WTC11 (cell line): ENCODE results near the gene SLC7A10. TPM values are rescaled to one million over a fixed set of nuclear protein-coding genes. Genes with fewer than 3 reads are reported as not detected.

Source experiments
- ATAC-seq: fragments of 200-7000 bp; cut with Tn5 transposase; 2 replicates; pipeline ENCODE4 v1.10.0; 2021; ENCODE audit warnings: mild to moderate bottlenecking, moderate library complexity
- CTCF ChIA-PET: fragments of 300-600 bp; sonication (Branson Sonifier 250); formaldehyde crosslinking; loops from one replicate; lab custom pipeline; 2021; ENCODE audit warnings: antibody characterized with exemption; lab: Charles Lee
- POLR2A ChIA-PET: fragments of 350-600 bp; sonication (Branson Sonifier 250); formaldehyde crosslinking; loops from one replicate; lab custom pipeline; 2021; ENCODE audit warnings: antibody characterized with exemption; lab: Charles Lee
- DNase-seq: peaks from one replicate; pipeline ENCODE4 v3.0.0; 2021; ENCODE audit warnings: low spot score
- H3K27ac Mint-ChIP-seq: 2 replicates; pipeline ENCODE4 v1.8.0; 2021; ENCODE audit warnings: mixed read lengths
- H3K27me3 Mint-ChIP-seq: 2 replicates; pipeline ENCODE4 v1.8.0; 2021; ENCODE audit warnings: low read depth, mild to moderate bottlenecking, moderate library complexity, mixed read lengths
- H3K36me3 Mint-ChIP-seq: 2 replicates; pipeline ENCODE4 v1.8.0; 2021; ENCODE audit warnings: mixed read lengths
- H3K4me1 Mint-ChIP-seq: 2 replicates; pipeline ENCODE4 v1.8.0; 2022; ENCODE audit warnings: mixed read lengths
- H3K4me3 Mint-ChIP-seq: 2 replicates; pipeline ENCODE4 v1.8.0; 2021; ENCODE audit warnings: mild to moderate bottlenecking, moderate library complexity, mixed read lengths
- H3K9me3 Mint-ChIP-seq: 2 replicates; pipeline ENCODE4 v1.8.0; 2021; ENCODE audit warnings: mixed read lengths
- ATF1 ChIP-seq: sonication (generic); formaldehyde crosslinking; IDR thresholded peaks from 2 replicates; pipeline ENCODE4 v1.8.1; 2023; ENCODE audit warnings: mild to moderate bottlenecking, moderate library complexity, missing genetic modification reagents
- CDX4 ChIP-seq: fragments of 250-450 bp; sonication (Bioruptor Pico); IDR thresholded peaks from 2 replicates; pipeline ENCODE4 v1.9.0; 2021; ENCODE audit warnings: moderate library complexity, mild to moderate bottlenecking, inconsistent platforms, borderline replicate concordance
- EMX1 ChIP-seq: fragments of 250-450 bp; sonication (Bioruptor Pico); IDR thresholded peaks from 2 replicates; pipeline ENCODE4 v1.8.0; 2021; ENCODE audit warnings: mild to moderate bottlenecking
- FOXP1 ChIP-seq: sonication (generic); formaldehyde crosslinking; IDR thresholded peaks from 2 replicates; pipeline ENCODE4 v1.8.0; 2022; ENCODE audit warnings: missing genetic modification reagents, mild to moderate bottlenecking, moderate library complexity, borderline replicate concordance
- GTF2I ChIP-seq: fragments of 250-450 bp; sonication (Bioruptor Pico); conservative IDR thresholded peaks from 2 replicates; pipeline ENCODE4 v1.4.0; 2021; ENCODE audit warnings: mild to moderate bottlenecking
- HMGA2 ChIP-seq: fragments of 250-450 bp; sonication (Bioruptor Pico); IDR thresholded peaks from 2 replicates; pipeline ENCODE4 v1.4.0; 2021; ENCODE audit warnings: mild to moderate bottlenecking, moderate library complexity
- HMGXB4 ChIP-seq: sonication (generic); formaldehyde crosslinking; IDR thresholded peaks from 2 replicates; pipeline ENCODE4 v1.8.1; 2023; ENCODE audit warnings: mild to moderate bottlenecking, moderate library complexity, missing genetic modification reagents
- IRF2 ChIP-seq: sonication (generic); formaldehyde crosslinking; IDR thresholded peaks from 2 replicates; pipeline ENCODE4 v1.8.0; 2022; ENCODE audit warnings: low read depth, missing genetic modification reagents, borderline replicate concordance
- NR3C1 ChIP-seq: sonication (generic); formaldehyde crosslinking; conservative IDR thresholded peaks from 2 replicates; pipeline ENCODE4 v1.8.1; 2023; ENCODE audit warnings: low read depth, mild to moderate bottlenecking, missing genetic modification reagents
- SOX15 ChIP-seq: fragments of 250-450 bp; sonication (Bioruptor Pico); IDR thresholded peaks from 2 replicates; pipeline ENCODE4 v1.9.0; 2021; ENCODE audit warnings: mild to moderate bottlenecking
- ZMAT4 ChIP-seq: fragments of 250-450 bp; sonication (Bioruptor Pico); IDR thresholded peaks from 2 replicates; pipeline ENCODE4 v1.9.0; 2021; ENCODE audit warnings: mild to moderate bottlenecking
- ZNF423 ChIP-seq: fragments of 250-450 bp; sonication (Bioruptor Pico); IDR thresholded peaks from 2 replicates; pipeline ENCODE4 v2.1.2; 2022; ENCODE audit warnings: mild to moderate bottlenecking, moderate library complexity
- total RNA-seq: library from RNA; stranded (reverse); gene quantifications from 3 replicates; pipeline ENCODE4 v1.2.3, GENCODE V29; 2021
- TF ChIP-seq, protein P1 (sequence below): sonication (generic); formaldehyde crosslinking; IDR thresholded peaks from 2 replicates; pipeline ENCODE4 v1.8.1; 2022; ENCODE audit warnings: low read depth, missing genetic modification reagents, borderline replicate concordance
- TF ChIP-seq, protein P2 (sequence below): sonication (generic); formaldehyde crosslinking; conservative IDR thresholded peaks from 2 replicates; pipeline ENCODE4 v1.8.1; 2022; ENCODE audit warnings: mild to moderate bottlenecking, missing genetic modification reagents
- TF ChIP-seq, protein P3 (sequence below): sonication (generic); formaldehyde crosslinking; IDR thresholded peaks from 2 replicates; pipeline ENCODE4 v1.8.1; 2023; ENCODE audit warnings: mild to moderate bottlenecking, missing genetic modification reagents
- TF ChIP-seq, protein P4 (sequence below): sonication (generic); formaldehyde crosslinking; IDR thresholded peaks from 2 replicates; pipeline ENCODE4 v1.8.0; 2023; ENCODE audit warnings: missing genetic modification reagents

Gene SLC7A10
- total RNA-seq, 1 experiment from 2014 or later: 4.2 TPM

DNA sequence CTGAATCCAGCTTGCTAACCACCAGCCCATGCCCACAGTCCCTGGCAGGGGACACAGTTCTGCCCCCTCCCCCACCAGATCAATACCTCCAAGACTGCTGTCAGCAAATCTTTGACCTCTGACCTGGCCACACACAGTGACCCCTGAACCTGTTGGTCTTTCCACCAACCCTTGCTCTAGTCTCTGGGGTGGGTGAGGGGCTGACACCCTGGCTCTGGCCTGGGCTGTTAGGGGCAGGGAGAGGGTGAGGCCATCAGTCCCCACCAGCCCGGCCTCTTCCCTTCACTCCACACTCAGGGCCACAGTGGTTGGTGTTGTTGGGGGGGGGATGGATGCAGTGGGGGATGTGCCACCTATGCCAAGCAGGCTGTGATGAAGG, 21.8 kb upstream of the SLC7A10 start:
- H3K27me3 Mint-ChIP-seq: peaks cover 4% of the 10 kb centered on the region; the same call in 1 of the 2 replicates
- 0 out of 2 replicates have a peak, but pooled peaks cover 3% of the 10 kb centered on the region for H3K4me1 Mint-ChIP-seq
- peaks cover 12% of the 10 kb centered on the region for H3K9me3 Mint-ChIP-seq
- no peak overlapping the region for H3K27ac Mint-ChIP-seq
- peaks cover 10% of the 10 kb centered on the region for H3K36me3 Mint-ChIP-seq
- POLR2A ChIA-PET: no interaction called here
- ATAC-seq: no peak
- CTCF ChIA-PET: interaction anchor here (1.1 to 2.5 kb wide), 4 partner anchors 12 to 159 kb away, joined by 3 to 12 read pairs (median 8); no protein-coding TSS in a partner anchor
- DNase-seq: no peak
- TF ChIP-seq FOXP1 (CRISPR knock-in tag) (no peak), IRF2 (CRISPR knock-in tag) (no peak), SOX15 (CRISPR knock-in tag) (no peak), NR3C1 (CRISPR knock-in tag) (no peak), ATF1 (no peak), HMGA2 (no peak), HMGXB4 (CRISPR knock-in tag) (no peak)
- TF ChIP-seq, protein P1, sequence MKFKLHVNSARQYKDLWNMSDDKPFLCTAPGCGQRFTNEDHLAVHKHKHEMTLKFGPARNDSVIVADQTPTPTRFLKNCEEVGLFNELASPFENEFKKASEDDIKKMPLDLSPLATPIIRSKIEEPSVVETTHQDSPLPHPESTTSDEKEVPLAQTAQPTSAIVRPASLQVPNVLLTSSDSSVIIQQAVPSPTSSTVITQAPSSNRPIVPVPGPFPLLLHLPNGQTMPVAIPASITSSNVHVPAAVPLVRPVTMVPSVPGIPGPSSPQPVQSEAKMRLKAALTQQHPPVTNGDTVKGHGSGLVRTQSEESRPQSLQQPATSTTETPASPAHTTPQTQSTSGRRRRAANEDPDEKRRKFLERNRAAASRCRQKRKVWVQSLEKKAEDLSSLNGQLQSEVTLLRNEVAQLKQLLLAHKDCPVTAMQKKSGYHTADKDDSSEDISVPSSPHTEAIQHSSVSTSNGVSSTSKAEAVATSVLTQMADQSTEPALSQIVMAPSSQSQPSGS (CRISPR knock-in tag): no peak
- TF ChIP-seq, protein P2, sequence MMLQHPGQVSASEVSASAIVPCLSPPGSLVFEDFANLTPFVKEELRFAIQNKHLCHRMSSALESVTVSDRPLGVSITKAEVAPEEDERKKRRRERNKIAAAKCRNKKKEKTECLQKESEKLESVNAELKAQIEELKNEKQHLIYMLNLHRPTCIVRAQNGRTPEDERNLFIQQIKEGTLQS: no peak
- TF ChIP-seq, protein P3, sequence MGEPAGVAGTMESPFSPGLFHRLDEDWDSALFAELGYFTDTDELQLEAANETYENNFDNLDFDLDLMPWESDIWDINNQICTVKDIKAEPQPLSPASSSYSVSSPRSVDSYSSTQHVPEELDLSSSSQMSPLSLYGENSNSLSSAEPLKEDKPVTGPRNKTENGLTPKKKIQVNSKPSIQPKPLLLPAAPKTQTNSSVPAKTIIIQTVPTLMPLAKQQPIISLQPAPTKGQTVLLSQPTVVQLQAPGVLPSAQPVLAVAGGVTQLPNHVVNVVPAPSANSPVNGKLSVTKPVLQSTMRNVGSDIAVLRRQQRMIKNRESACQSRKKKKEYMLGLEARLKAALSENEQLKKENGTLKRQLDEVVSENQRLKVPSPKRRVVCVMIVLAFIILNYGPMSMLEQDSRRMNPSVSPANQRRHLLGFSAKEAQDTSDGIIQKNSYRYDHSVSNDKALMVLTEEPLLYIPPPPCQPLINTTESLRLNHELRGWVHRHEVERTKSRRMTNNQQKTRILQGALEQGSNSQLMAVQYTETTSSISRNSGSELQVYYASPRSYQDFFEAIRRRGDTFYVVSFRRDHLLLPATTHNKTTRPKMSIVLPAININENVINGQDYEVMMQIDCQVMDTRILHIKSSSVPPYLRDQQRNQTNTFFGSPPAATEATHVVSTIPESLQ (CRISPR knock-in tag): no peak
- TF ChIP-seq, protein P4, sequence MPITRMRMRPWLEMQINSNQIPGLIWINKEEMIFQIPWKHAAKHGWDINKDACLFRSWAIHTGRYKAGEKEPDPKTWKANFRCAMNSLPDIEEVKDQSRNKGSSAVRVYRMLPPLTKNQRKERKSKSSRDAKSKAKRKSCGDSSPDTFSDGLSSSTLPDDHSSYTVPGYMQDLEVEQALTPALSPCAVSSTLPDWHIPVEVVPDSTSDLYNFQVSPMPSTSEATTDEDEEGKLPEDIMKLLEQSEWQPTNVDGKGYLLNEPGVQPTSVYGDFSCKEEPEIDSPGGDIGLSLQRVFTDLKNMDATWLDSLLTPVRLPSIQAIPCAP (CRISPR knock-in tag): no peak
- TF ChIP-seq, all 79 proteins: peak for 0
- no peak overlapping the region for H3K4me3 Mint-ChIP-seq

- H3K4me1 Mint-ChIP-seq: 0 out of 2 replicates have a peak, but pooled peaks cover 3% of the 10 kb centered on the region
- H3K27ac Mint-ChIP-seq: no peak overlapping the region
- no peak for TF ChIP-seq CDX4 (CRISPR knock-in tag)
- TF ChIP-seq ZMAT4: no peak
- TF ChIP-seq GTF2I (CRISPR knock-in tag): no peak
- TF ChIP-seq FOXP1 (CRISPR knock-in tag): no peak
- TF ChIP-seq EMX1 (CRISPR knock-in tag): no peak
- TF ChIP-seq ZNF423 (CRISPR knock-in tag): no peak
- H3K4me3 Mint-ChIP-seq: no peak overlapping the region
- ChIA-PET CTCF (interaction anchor here (0.6 to 2.5 kb wide), 7 partner anchors 11 to 816 kb away, joined by 3 to 12 read pairs (median 5); no protein-coding TSS in a partner anchor), POLR2A (no interaction called here)
- peaks cover 12% of the 10 kb centered on the region for H3K9me3 Mint-ChIP-seq
- H3K36me3 Mint-ChIP-seq: peaks cover 10% of the 10 kb centered on the region
- ATAC-seq: no peak
- DNase-seq: no peak
- H3K27me3 Mint-ChIP-seq: peaks cover 4% of the 10 kb centered on the region; the same call in 1 of the 2 replicates
Observed at GRCh38 chr19:33246709-33247440, 21.2 kb upstream of the SLC7A10 start.
